HG02623 (cell line): Measurements from ENCODE around the gene CSF1.
"Not testable (repeated sequence)": the region's sequence is repeated elsewhere in the genome, so short reads cannot be mapped to it uniquely, and the experiment has no call there.

Source experiments
- ATAC-seq: cut with Tn5 transposase; IDR thresholded peaks from one replicate; pipeline ENCODE4 v1.9.1; 2021; ENCODE audit warnings: moderate library complexity; ENCODE audit not compliant: unreplicated experiment

CSF1 gene

GRCh38 chr1:109933856-109934711 lies 23.4 kb downstream of the CSF1 start:
- no peak for ATAC-seq

DNA sequence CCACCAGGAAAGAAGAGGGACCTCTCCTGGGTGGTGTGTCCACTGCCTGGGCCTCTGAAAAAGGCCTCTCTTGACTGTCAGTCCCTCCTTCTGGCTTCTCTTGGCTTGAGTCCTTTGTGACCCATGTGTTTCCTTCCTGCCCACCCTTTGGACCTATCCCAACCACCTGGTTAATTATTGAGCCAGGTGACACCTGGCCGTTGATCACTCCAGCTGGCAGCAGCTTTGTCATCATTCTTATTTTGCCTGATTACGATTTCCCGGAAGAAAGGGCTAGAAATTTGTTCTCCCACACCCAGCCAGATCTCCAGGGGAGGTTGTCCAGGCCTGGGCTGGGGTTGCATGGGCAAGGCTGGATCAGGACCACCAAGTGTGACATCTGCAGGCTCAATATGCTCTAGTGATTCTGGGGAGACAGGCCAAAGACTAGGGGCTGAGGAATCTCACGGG lies 24.8 kb downstream of the CSF1 start:
- no peak for ATAC-seq

DNA sequence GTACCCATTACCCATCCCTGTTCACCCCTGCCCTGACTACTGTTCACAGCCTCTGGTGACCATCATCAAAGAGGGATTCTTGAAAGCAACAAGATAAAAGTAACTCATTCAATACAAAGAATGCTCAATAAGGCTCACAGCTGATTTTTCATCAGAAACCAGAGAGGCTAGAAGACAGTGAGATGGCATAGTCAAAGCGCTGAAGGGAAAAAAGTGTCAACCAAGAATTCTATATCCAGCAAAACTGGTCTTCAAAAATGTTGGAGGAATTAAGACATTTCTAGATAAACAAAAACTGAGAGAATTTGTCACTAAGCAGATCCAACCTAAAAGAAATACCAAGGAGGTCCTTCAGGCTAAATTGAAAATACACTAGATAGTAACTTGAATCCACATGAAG lies 27.1 kb downstream of the CSF1 start:
- no peak for ATAC-seq

GRCh38 chr1:109938556-109938955 lies 27.9 kb downstream of the CSF1 start:
- ATAC-seq: no peak

GRCh38 chr1:109942434-109942833 lies 31.8 kb downstream of the CSF1 start:
- no peak for ATAC-seq

- ATAC-seq: no peak
Observed at GRCh38 chr1:109944541-109944940, 33.9 kb downstream of the CSF1 start.

GRCh38 chr1:109946511-109946910 lies 35.9 kb downstream of the CSF1 start:
- no peak for ATAC-seq

GRCh38 chr1:109947582-109948284 lies 37.1 kb downstream of the CSF1 start:
- no peak for ATAC-seq

DNA sequence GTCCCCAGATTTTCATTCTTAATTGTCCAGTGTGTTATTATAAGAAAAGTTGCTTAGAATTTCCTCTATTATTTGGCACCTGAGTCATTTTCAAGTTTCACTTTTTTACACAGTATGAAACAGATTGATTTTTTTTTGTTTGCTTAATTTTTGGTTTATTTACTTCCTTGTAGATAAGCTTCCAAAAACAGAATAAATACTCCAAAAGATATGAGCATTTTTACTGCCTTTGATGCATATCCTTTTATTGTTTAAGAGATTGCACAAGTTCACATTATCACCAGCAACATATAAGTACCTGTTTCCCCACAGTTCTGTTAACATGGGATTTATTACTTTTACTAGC lies 37.6 kb downstream of the CSF1 start:
- ATAC-seq: no peak

GRCh38 chr1:109950038-109950437 lies 39.4 kb downstream of the CSF1 start:
- ATAC-seq: no peak

GRCh38 chr1:109950509-109950908 lies 39.9 kb downstream of the CSF1 start:
- ATAC-seq: no peak

DNA sequence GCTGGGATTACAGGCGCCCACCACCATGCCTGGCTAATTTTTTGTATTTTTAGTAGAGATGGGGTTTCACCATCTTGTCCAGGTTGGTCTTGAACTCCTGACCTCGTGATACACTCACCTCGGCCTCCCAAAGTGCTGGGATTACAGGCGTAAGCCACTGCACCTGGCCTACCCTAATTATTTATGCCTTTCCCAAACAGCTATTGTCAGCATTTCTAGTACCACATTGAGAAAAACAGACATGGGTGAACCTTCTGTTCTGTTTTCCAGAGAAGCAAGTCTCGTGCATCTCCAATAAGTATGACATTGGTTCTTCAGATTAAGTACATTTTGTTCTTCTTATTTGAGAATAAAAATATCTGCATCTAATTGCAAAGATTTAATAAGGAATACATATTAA lies 40.9 kb downstream of the CSF1 start:
- not testable (repeated sequence) for ATAC-seq

GRCh38 chr1:109954041-109954512 lies 43.4 kb downstream of the CSF1 start:
- no peak for ATAC-seq

DNA sequence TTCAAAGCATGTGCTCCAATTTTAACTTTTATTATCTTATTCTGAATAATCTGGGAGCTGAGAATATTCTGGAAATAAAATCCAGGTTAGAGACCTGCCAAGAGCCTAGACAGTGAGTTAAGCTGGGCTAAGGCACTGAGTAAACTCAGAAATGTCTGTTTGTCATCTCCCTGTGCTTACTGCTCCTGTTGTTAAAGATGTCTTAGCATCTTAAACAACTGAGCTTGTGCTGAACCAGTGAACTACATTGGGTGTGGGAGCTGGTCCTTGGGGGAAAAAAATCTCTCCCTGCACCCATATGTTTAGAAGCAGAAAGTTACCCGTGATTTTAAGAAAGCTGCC lies 49.0 kb downstream of the CSF1 start:
- ATAC-seq: no peak

DNA sequence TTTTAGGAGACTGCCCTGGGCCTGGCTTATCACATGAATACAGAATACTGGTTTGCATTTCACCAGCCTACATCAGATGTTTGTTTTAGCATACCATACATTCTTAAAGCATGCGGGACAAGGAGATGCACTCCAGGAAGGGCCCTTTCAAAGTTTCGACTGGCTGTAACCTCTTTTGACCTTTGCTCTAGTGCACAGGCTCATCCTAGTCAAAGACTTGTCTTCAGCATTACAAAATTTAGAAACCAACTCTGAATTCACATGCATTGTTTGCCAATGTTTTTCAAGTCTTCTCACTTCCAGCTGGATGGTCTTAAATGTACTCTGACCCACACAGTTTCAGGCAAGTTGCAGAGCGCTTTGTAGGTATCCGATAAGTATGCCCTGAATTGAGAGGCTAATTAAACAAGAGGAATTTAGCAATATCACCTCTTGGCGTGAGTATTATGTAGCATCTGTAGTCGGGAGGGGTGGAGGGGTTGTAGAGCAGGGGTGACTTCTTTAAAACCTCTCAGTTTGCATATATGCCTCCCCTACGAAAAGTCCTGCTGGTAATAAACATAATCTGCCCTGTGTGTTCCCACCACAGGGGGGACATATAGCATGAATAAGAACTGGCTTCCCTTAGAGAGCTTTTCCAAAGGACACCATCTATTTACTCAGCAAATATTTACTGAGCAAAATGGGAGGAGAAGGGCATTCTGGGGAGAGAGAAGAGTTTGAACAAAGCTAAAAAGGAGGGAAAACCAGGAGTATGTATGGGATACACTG lies 49.5 kb downstream of the CSF1 start:
- no peak for ATAC-seq

DNA sequence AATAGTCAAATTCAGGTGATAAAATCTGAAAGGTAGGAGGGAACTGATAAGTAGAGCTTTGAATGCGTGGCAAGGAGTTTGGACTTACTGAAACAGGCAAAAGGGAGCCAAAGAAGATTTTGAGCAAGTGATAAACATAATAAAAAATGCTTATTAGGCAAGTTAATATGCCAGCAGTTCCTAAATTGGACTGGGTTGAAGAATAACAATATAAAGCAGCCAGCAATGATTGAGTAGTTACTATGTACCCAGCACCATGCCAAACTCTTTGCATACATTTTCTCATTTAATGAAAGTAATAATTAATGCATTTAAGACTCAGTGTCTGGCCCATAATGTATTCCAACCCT lies 50.1 kb downstream of the CSF1 start:
- ATAC-seq: no peak

DNA sequence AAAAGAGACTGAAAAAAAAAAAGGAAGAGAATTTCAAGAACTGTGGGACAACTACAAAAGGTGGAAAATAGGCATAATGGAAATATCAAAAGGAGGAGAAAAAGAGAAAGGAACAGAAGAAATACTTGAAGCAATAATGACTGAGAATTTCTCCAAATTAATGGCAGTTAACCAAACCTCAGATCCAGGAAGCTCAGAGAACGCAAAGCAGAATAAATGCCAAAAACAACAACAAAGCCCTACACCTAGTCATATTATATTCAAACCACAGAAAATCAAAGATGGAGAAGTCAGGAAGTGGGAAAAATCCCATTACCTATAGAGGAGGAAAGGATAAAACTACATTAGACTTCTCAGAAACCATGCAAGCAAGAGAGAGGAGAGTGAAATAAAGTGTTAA lies 53.2 kb downstream of the CSF1 start:
- no peak for ATAC-seq

- no peak for ATAC-seq
Observed at GRCh38 chr1:109969146-109969829, 58.6 kb downstream of the CSF1 start.

DNA sequence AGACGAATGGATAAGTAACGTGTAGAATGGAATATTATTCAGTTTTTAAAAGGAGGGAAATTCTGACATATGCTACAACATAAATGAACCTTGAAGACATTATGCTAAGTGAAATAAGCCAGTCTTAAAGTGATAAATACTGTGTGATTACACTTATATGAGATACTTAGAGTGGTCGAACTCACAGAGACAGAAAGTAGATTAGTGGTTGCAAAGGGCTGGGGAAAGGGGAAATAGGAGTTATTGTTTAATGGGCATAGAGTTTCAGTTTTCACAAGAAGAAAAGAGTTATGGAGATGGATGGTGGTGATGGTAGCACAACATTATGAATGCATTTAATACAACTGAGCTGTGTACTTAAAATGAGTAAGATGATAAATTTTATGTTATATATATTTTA lies 59.3 kb downstream of the CSF1 start:
- ATAC-seq: no peak

DNA sequence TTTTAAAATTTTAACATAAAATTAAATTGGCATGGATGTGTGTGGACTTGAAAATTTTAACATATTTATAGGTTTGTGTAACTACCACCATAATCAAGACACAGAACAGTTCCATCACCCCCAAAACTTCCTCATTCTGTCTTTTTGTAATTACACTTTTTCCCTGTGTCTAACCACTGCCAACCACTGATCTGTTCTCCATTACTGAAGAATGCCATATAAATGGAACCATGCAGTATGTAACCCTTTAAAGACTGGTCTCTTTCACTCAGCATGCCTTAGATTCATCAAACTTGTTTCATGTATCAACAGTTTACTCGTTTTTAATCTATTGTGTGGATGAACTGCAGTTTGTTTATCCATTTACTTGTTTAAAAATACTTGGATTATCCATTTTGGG lies 60.9 kb downstream of the CSF1 start:
- no peak for ATAC-seq

DNA sequence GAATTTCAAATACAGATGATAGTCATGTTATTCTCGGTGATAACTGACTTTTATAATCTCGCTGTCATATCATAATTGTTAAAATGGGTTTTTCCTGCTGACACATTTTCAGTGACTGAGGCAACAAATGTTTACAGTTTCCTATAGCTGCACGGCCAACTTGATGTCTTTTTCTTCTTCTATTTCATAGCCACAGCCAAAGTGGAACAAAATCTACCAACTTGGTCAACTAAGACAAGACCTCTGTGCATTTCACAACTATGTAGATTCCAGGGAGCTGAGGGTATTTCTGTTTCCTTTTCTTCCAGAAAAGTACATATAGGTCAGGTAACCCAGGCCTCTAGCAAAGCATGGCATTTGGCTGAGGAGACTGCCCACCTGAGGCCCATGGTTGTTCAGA lies 63.5 kb downstream of the CSF1 start:
- ATAC-seq: no peak
